Measurements from ENCODE around the gene KRTAP16-1. TPM values are rescaled to one million over a fixed set of nuclear protein-coding genes. Genes with fewer than 3 reads are reported as not detected.

Gene KRTAP16-1
- total RNA-seq, 1 donor from 2014 or later: not detected

GRCh38 chr17:41324180-41325075 lies 15.3 kb upstream of the KRTAP16-1 start:
- TF ChIP-seq CTCF (IDR thresholded peaks at IDR 0.05): peak; percentile 55
- H3K9me3 Mint-ChIP-seq (ENCODE audit: low read depth): peaks cover 7% of the 10 kb centered on the region
- no peak overlapping the region for H3K4me3 Mint-ChIP-seq (ENCODE audit: unreplicated experiment)
- peaks cover 6% of the 10 kb centered on the region for H3K4me1 Mint-ChIP-seq (ENCODE audit: low read depth)
- peaks cover 2% of the 10 kb centered on the region for H3K27me3 Mint-ChIP-seq (ENCODE audit: low read depth)
- no peak for DNase-seq (ENCODE audit: low spot score)
- H3K27ac Mint-ChIP-seq (ENCODE audit: unreplicated experiment): no peak overlapping the region
- no peaks in the 10 kb centered on the region for H3K36me3 Mint-ChIP-seq (ENCODE audit: low read depth)

DNA sequence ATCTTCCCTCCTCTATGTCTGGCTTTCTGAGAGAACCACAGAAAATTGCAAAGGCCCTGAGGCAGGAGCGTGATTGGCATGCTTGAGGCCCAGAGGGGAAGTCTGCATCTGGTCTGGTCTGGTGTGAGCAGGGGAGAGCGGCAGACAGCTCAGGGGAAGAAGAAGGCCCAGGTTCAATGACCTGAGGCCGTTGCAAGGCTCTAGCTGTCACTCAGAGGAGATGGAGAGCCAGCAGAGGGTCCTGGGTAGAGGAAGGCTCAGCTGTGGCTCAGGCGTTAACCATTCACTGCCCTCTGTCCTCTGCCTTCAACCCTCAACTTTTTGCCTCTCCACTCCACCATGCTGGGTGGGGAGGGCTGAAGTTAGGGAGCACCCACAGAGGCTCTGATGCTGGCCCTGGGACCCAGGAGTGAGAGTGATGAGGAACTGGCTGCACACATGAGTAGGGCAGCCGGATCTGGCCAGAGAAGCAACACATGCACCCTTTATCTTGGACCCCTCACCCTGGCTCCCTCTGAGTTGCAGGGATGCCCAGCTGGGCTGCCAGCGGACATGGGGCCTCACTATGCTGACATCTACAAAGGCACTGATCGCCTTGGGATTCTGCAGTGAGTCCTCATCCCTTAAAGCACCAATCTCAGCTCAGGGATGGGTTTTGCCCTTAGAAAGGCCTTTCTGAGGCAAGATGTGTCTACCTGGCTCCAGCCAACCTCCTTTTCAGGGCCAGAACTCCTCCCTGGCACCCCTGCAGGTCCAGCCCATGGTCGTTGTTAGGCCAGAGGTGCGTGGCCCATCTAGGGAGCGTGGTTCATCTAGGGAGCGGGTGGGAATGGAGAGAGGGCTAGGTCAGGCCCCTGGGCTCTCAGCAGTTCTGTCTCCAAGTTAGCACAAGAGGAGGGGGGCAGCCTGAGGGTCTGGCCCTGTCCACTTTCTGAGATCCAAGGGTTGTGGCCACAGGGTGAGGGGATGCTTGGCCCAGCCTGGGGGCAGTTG lies 14.1 kb upstream of the KRTAP16-1 start:
- Mint-ChIP-seq H3K27ac (ENCODE audit: unreplicated experiment) (no peak overlapping the region), H3K27me3 (ENCODE audit: low read depth) (peaks cover 2% of the 10 kb centered on the region), H3K4me3 (ENCODE audit: unreplicated experiment) (no peak overlapping the region), H3K9me3 (ENCODE audit: low read depth) (peaks cover 12% of the 10 kb centered on the region), H3K36me3 (ENCODE audit: low read depth) (peaks cover 3% of the 10 kb centered on the region), H3K4me1 (ENCODE audit: low read depth) (peaks cover 6% of the 10 kb centered on the region)
- no peak for DNase-seq (ENCODE audit: low spot score)
- TF ChIP-seq CTCF (IDR thresholded peaks at IDR 0.05): no peak

- H3K4me1 Mint-ChIP-seq (ENCODE audit: low read depth): peaks cover 6% of the 10 kb centered on the region
- H3K36me3 Mint-ChIP-seq (ENCODE audit: low read depth): peaks cover 3% of the 10 kb centered on the region
- H3K9me3 Mint-ChIP-seq (ENCODE audit: low read depth): peaks cover 12% of the 10 kb centered on the region
- TF ChIP-seq CTCF (IDR thresholded peaks at IDR 0.05): peak; percentile 92
- no peak overlapping the region for H3K4me3 Mint-ChIP-seq (ENCODE audit: unreplicated experiment)
- DNase-seq (ENCODE audit: low spot score): no peak
- peaks cover 2% of the 10 kb centered on the region for H3K27me3 Mint-ChIP-seq (ENCODE audit: low read depth)
- no peak overlapping the region for H3K27ac Mint-ChIP-seq (ENCODE audit: unreplicated experiment)
Observed at GRCh38 chr17:41322094-41322902, 13.2 kb upstream of the KRTAP16-1 start.

- H3K36me3 Mint-ChIP-seq (ENCODE audit: low read depth): peaks cover 3% of the 10 kb centered on the region
- no peak overlapping the region for H3K27ac Mint-ChIP-seq (ENCODE audit: unreplicated experiment)
Observed at GRCh38 chr17:41318231-41318630, 9.1 kb upstream of the KRTAP16-1 start.

More at GRCh38 chr17:41318231-41318630, 9.1 kb upstream of the KRTAP16-1 start:
- no peak for DNase-seq (ENCODE audit: low spot score)
- Mint-ChIP-seq H3K4me1 (ENCODE audit: low read depth) (peaks cover 6% of the 10 kb centered on the region), H3K9me3 (ENCODE audit: low read depth) (peaks cover 12% of the 10 kb centered on the region), H3K27me3 (ENCODE audit: low read depth) (peaks cover 8% of the 10 kb centered on the region), H3K4me3 (ENCODE audit: unreplicated experiment) (no peak overlapping the region)
- no peak for TF ChIP-seq CTCF (IDR thresholded peaks at IDR 0.05)

Data from chondrocyte (in vitro differentiated cells).